ENCODE data around the gene KIF9.

KIF9 gene

DNA sequence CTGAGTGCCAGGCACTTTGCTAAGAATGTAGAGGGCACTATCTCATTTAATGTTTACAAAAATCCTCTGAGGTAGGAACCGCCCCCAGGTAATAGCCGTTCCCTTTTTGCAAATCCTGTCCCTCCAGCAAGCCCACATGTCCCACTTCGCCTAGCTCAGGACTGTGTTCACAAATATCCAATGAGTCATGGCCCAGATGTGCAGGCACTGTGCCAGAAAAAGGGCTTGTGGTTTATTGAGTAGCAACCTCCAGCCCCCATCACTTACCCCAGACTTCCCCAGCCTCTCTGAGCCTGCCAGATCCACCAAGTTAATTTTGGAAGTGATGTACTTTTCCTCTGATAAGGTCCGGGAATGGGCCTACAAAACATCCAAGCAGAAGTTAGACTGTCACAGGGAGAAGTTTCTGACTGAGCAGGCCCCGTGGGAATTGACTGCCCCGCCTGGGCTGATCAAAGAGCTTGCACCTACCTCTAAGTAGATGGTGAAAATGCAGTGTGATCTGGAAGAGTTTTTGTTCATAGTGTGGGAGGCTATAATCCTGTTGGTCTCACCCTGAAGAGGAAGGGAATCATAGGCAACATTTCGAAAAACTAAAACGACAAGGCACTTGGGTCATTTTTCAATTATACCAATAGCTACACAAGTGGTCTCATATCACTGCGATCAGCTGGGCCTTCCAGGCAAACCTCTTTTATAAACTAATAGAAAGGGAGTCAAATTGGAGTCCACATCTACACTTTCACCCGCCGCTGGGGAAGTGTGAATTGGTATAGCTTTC is 15.7 kb downstream of the KIF9 start:
- Histone ChIP-seq H3K4me2 (ENCODE audit: low read length) (no peak overlapping the region), H3K27ac (ENCODE audit: low read length) (no peak overlapping the region)

GRCh38 chr3:47265725-47266428 is 16.7 kb downstream of the KIF9 start:
- Histone ChIP-seq H3K4me1 (ENCODE audit: low read length) (peaks cover 7% of the 10 kb centered on the region), H3K4me3 (ENCODE audit: low read length) (no peak overlapping the region), H3K9me3 (ENCODE audit: insufficient read depth, low read length) (no peaks in the 10 kb centered on the region), H2AFZ (ENCODE audit: low read depth, low read length) (no peak overlapping the region), H3K9ac (ENCODE audit: low read length) (no peak overlapping the region), H3K4me2 (ENCODE audit: low read length) (no peak overlapping the region), H4K20me1 (ENCODE audit: insufficient read depth, low read length) (no peaks in the 10 kb centered on the region), H3K36me3 (replicated peaks; ENCODE audit: low read depth, low read length) (no peaks in the 10 kb centered on the region), H3K79me2 (ENCODE audit: low read length) (no peaks in the 10 kb centered on the region), H3K27ac (ENCODE audit: low read length) (no peak overlapping the region), H3K27me3 (ENCODE audit: low read depth, low read length) (no peaks in the 10 kb centered on the region)
- no peak for TF ChIP-seq CTCF (IDR thresholded peaks at IDR 0.05; ENCODE audit: low read depth, low read length)
- TF ChIP-seq EZH2phosphoT487 (IDR thresholded peaks at IDR 0.05; ENCODE audit: low read depth) = no peak

More for the DNA sequence above, 15.7 kb downstream of the KIF9 start:
- Histone ChIP-seq H3K36me3 (replicated peaks; ENCODE audit: low read depth, low read length) (no peaks in the 10 kb centered on the region), H3K9ac (ENCODE audit: low read length) (no peak overlapping the region), H3K9me3 (ENCODE audit: insufficient read depth, low read length) (no peaks in the 10 kb centered on the region), H3K79me2 (ENCODE audit: low read length) (no peaks in the 10 kb centered on the region), H4K20me1 (ENCODE audit: insufficient read depth, low read length) (no peaks in the 10 kb centered on the region), H2AFZ (ENCODE audit: low read depth, low read length) (no peak overlapping the region), H3K4me1 (ENCODE audit: low read length) (peaks cover 7% of the 10 kb centered on the region), H3K4me3 (ENCODE audit: low read length) (no peak overlapping the region), H3K27me3 (ENCODE audit: low read depth, low read length) (no peaks in the 10 kb centered on the region)
- no peak for TF ChIP-seq CTCF (IDR thresholded peaks at IDR 0.05; ENCODE audit: low read depth, low read length)
- TF ChIP-seq EZH2phosphoT487 (IDR thresholded peaks at IDR 0.05; ENCODE audit: low read depth) = no peak

- Histone ChIP-seq H3K27me3 (ENCODE audit: low read depth, low read length) (no peaks in the 10 kb centered on the region), H3K79me2 (ENCODE audit: low read length) (no peaks in the 10 kb centered on the region), H4K20me1 (ENCODE audit: insufficient read depth, low read length) (no peaks in the 10 kb centered on the region), H3K36me3 (replicated peaks; ENCODE audit: low read depth, low read length) (no peaks in the 10 kb centered on the region), H3K9ac (ENCODE audit: low read length) (no peak overlapping the region), H3K9me3 (ENCODE audit: insufficient read depth, low read length) (no peaks in the 10 kb centered on the region), H3K4me3 (ENCODE audit: low read length) (no peak overlapping the region), H3K4me2 (ENCODE audit: low read length) (no peak overlapping the region), H2AFZ (ENCODE audit: low read depth, low read length) (no peak overlapping the region), H3K4me1 (ENCODE audit: low read length) (peaks cover 7% of the 10 kb centered on the region), H3K27ac (ENCODE audit: low read length) (no peak overlapping the region)
- TF ChIP-seq CTCF (IDR thresholded peaks at IDR 0.05; ENCODE audit: low read depth, low read length) (no peak), EZH2phosphoT487 (IDR thresholded peaks at IDR 0.05; ENCODE audit: low read depth) (no peak)
These were observed 17.6 kb downstream of the KIF9 start for GRCh38 chr3:47265008-47265407.

DNA sequence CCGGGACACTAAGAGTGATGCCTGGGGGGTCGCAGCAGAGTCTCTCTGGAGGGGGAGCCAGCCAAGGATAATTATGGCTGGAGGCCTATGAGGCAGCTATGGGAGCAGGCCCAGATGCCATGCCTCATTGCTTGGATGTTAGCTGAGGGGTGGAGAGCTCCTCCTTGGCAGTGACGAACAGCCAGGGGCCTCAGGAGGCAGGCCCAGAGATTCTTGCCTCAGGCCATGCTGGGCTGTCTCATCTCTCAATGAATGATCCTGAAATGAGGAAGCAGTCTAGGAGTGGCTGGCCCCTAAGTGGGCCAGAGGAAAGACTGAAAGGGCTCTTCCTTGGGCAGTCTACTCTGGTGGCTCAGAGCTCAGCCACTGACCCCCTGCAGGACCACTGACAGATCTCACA is 21.3 kb downstream of the KIF9 start:
- Histone ChIP-seq H3K27ac (ENCODE audit: low read length) (no peak overlapping the region), H3K4me1 (ENCODE audit: low read length) (no peaks in the 10 kb centered on the region), H3K79me2 (ENCODE audit: low read length) (no peaks in the 10 kb centered on the region), H3K27me3 (ENCODE audit: low read depth, low read length) (no peaks in the 10 kb centered on the region), H3K4me3 (ENCODE audit: low read length) (no peak overlapping the region), H3K9ac (ENCODE audit: low read length) (no peak overlapping the region), H3K36me3 (replicated peaks; ENCODE audit: low read depth, low read length) (no peaks in the 10 kb centered on the region), H3K9me3 (ENCODE audit: insufficient read depth, low read length) (no peaks in the 10 kb centered on the region), H3K4me2 (ENCODE audit: low read length) (no peak overlapping the region), H2AFZ (ENCODE audit: low read depth, low read length) (no peak overlapping the region), H4K20me1 (ENCODE audit: insufficient read depth, low read length) (no peaks in the 10 kb centered on the region)
- TF ChIP-seq CTCF (IDR thresholded peaks at IDR 0.05; ENCODE audit: low read depth, low read length) = no peak

All from OCI-LY3 (cell line).